B cell (primary cell): ENCODE data around the gene SAP130. TPM values are rescaled to one million over a fixed set of nuclear protein-coding genes. Genes with fewer than 3 reads are reported as not detected.

Experiments
- ATAC-seq: fragments of 200-7000 bp; cut with Tn5 transposase; one replicate; pipeline ENCODE4 v1.10.0; 2021; ENCODE audit warnings: low read depth, mild to moderate bottlenecking, moderate number of reproducible peaks, moderate library complexity
- CTCF ChIA-PET: fragments of 350-600 bp; sonication (Branson Sonifier 250); formaldehyde crosslinking; loops from one replicate; lab custom pipeline; 2021; ENCODE audit warnings: antibody characterized with exemption, inconsistent platforms; lab: Charles Lee
- POLR2A ChIA-PET: fragments of 350-600 bp; sonication (Branson Sonifier 250); formaldehyde crosslinking; loops from one replicate; lab custom pipeline; 2021; ENCODE audit warnings: antibody characterized with exemption; lab: Charles Lee
- DNase-seq: peaks from one replicate; pipeline ENCODE4 v3.0.0; 2013
- H2AFZ ChIP-seq: 2 replicates; pipeline ENCODE4 v1.6.1; 2012; ENCODE audit warnings: mild to moderate bottlenecking, low read depth, low read length; ENCODE audit not compliant: insufficient read depth, poor library complexity, severe bottlenecking
- H3K27ac ChIP-seq, 2 donors: 1 replicate in 1 of 2; 2 replicates in 1 of 2; pipeline ENCODE4 v1.5.1; 2012 to 2013; ENCODE audit warnings: low read length in 2 of 2, mild to moderate bottlenecking in 2 of 2, moderate library complexity in 1 of 2
- H3K27me3 ChIP-seq, 4 experiments: fragments of 200-600 bp in 1 of 4; sonication (generic) in 1 of 4; replicated peaks in 1 of 4; 1 replicate in 2 of 4; 2 replicates in 2 of 4; pipeline versions ENCODE4 v1.6.1 to v1.7.0; 2013 to 2016; ENCODE audit warnings: low read length in 3 of 4, mild to moderate bottlenecking in 2 of 4, mixed read lengths in 1 of 4, moderate library complexity in 1 of 4; ENCODE audit not compliant: insufficient read depth in 4 of 4, control insufficient read depth in 3 of 4; ENCODE audit errors: control extremely low read depth in 1 of 4
- H3K36me3 ChIP-seq, 2 experiments: replicated peaks in 1 of 2; 1 replicate in 1 of 2; 2 replicates in 1 of 2; pipeline versions ENCODE4 v1.6.1 to v1.7.1; 2013; ENCODE audit warnings: low read length in 1 of 2; ENCODE audit not compliant: insufficient read depth in 2 of 2, control insufficient read depth in 1 of 2; ENCODE audit errors: control extremely low read depth in 1 of 2, extremely low read depth in 1 of 2
- H3K4me1 ChIP-seq, 2 donors: fragments of 200-600 bp in 1 of 2; sonication (generic) in 1 of 2; 1 replicate in 1 of 2; 2 replicates in 1 of 2; pipeline versions ENCODE4 v1.5.1 to v1.6.1; 2013 to 2017; ENCODE audit warnings: low read length in 2 of 2; ENCODE audit not compliant: control insufficient read depth in 2 of 2, insufficient read depth in 2 of 2
- H3K4me2 ChIP-seq: replicated peaks from 2 replicates; pipeline ENCODE3; 2012; ENCODE audit warnings: mild to moderate bottlenecking, low read depth, low read length; ENCODE audit not compliant: poor library complexity, severe bottlenecking
- H3K4me3 ChIP-seq, 5 experiments: fragments of 200-600 bp in 1 of 5; sonication (generic) in 1 of 5; 1 replicate in 3 of 5; 2 replicates in 2 of 5; pipeline versions ENCODE4 v1.5.1 to v1.7.0; 2011 to 2016; ENCODE audit warnings: low read length in 4 of 5, mild to moderate bottlenecking in 4 of 5, low read depth in 2 of 5, control low read depth in 1 of 5, moderate library complexity in 1 of 5; ENCODE audit not compliant: insufficient read depth in 1 of 5; ENCODE audit errors: control extremely low read depth in 1 of 5, extremely low read depth in 1 of 5
- H3K79me2 ChIP-seq: fragments of 200-600 bp; sonication (generic); one replicate; pipeline ENCODE4 v1.6.0; 2016; ENCODE audit warnings: low read length; ENCODE audit not compliant: control insufficient read depth, insufficient read depth
- H3K9ac ChIP-seq: fragments of 200-600 bp; sonication (generic); 2 replicates; pipeline ENCODE4 v1.6.1; 2017; ENCODE audit warnings: mild to moderate bottlenecking, low read length, moderate library complexity
- H3K9me3 ChIP-seq, 3 donors: one replicate each; pipeline versions ENCODE4 v1.6.1 to v1.7.1; 2013; ENCODE audit warnings: low read length in 2 of 3; ENCODE audit not compliant: control insufficient read depth in 2 of 3, insufficient read depth in 1 of 3; ENCODE audit errors: control extremely low read depth in 1 of 3
- H4K20me1 ChIP-seq: 2 replicates; pipeline ENCODE4 v1.6.0; 2012; ENCODE audit warnings: mild to moderate bottlenecking, low read length; ENCODE audit not compliant: insufficient read depth, control insufficient read depth, poor library complexity, severe bottlenecking
- H3K27ac Mint-ChIP-seq: one replicate; pipeline ENCODE4 v1.8.0; 2021; ENCODE audit warnings: mixed read lengths
- H3K27me3 Mint-ChIP-seq: one replicate; pipeline ENCODE4 v1.8.0; 2021; ENCODE audit warnings: mixed read lengths
- H3K4me1 Mint-ChIP-seq: one replicate; pipeline ENCODE4 v1.8.0; 2021; ENCODE audit warnings: mixed read lengths
- H3K4me3 Mint-ChIP-seq: one replicate; pipeline ENCODE4 v1.8.0; 2021; ENCODE audit warnings: mixed read lengths
- H3K9me3 Mint-ChIP-seq: one replicate; pipeline ENCODE4 v1.8.0; 2022; ENCODE audit warnings: mixed read lengths; ENCODE audit not compliant: insufficient read depth
- CTCF ChIP-seq: fragments of 200-600 bp; IDR thresholded peaks from one replicate; pipeline ENCODE4 v1.8.0; 2022; ENCODE audit warnings: antibody characterized with exemption, mild to moderate bottlenecking
- EZH2 ChIP-seq: IDR thresholded peaks from 2 replicates; pipeline ENCODE4 v1.6.1; 2012; ENCODE audit warnings: borderline replicate concordance, low read depth, mild to moderate bottlenecking, moderate library complexity, low read length; ENCODE audit not compliant: insufficient read depth, poor library complexity, severe bottlenecking
- WGBS: methylation state at CpG from one replicate; pipeline ENCODE4 v1.1.5; 2013; ENCODE audit warnings: missing lambda C conversion rate; ENCODE audit not compliant: insufficient coverage; 5-methylcytosine and 5-hydroxymethylcytosine counted together
- intact Hi-C: fragments of 100-400 bp; cut with micrococcal nuclease; formaldehyde crosslinking; loops from one replicate; pipeline ENCODE4 v1.10.0; 2022
- polyA plus RNA-seq: library from polyadenylated mRNA; depleted of rRNA; stranded (reverse); fragments of >200 nt; gene quantifications from 2 replicates; pipeline ENCODE4 v1.2.3, GENCODE V29; 2012
- total RNA-seq, 2 donors: library from RNA; stranded (reverse); fragments of 120-200 nt in 1 of 2; gene quantifications; 1 replicate in 1 of 2; 2 replicates in 1 of 2; pipeline versions ENCODE4 v1.2.3 to v1.2.4, GENCODE V29; 2013 to 2022

The SAP130 gene
- total and polyA plus RNA-seq, 2 donors (not counting 1 experiment from before 2014, with no cell fraction given), result 13.4 to 40.1 TPM

- ATAC-seq (no peak), DNase-seq (no peak)
- H3K27me3 ChIP-seq, result no peaks in the 10 kb centered on the region
- no peaks in the 10 kb centered on the region for H3K9me3 ChIP-seq
- no peak for TF ChIP-seq EZH2
- no peak for TF ChIP-seq CTCF
- no peak overlapping the region for H3K4me2 ChIP-seq
- H3K4me3 Mint-ChIP-seq, result no peak overlapping the region
- intact Hi-C loops, result no loop called here
- no peak overlapping the region for H3K9ac ChIP-seq
- no peak overlapping the region for H3K27ac ChIP-seq
- H3K36me3 ChIP-seq, result no peaks in the 10 kb centered on the region
- CTCF ChIA-PET, result no interaction called here
- H3K27me3 Mint-ChIP-seq, result no peaks in the 10 kb centered on the region
- no peaks in the 10 kb centered on the region for H3K9me3 Mint-ChIP-seq
- WGBS, result 95% methylated on average over 3 of the region's 6 CpGs
- no peaks in the 10 kb centered on the region for H3K4me1 Mint-ChIP-seq
- H3K4me3 ChIP-seq, result no peak overlapping the region
- H3K4me1 ChIP-seq, result no peaks in the 10 kb centered on the region
- H3K79me2 ChIP-seq, result no peaks in the 10 kb centered on the region
- no peak overlapping the region for H3K27ac Mint-ChIP-seq
- POLR2A ChIA-PET, result no interaction called here
- H4K20me1 ChIP-seq, result no peaks in the 10 kb centered on the region
- no peak overlapping the region for H2AFZ ChIP-seq
These were observed 92.5 kb downstream of the SAP130 start for GRCh38 chr2:127935337-127935736.

GRCh38 chr2:127932199-127932876, 95.5 kb downstream of the SAP130 start:
- Histone ChIP-seq H2AFZ (no peak overlapping the region), H3K27me3 (no peaks in the 10 kb centered on the region), H3K27ac (no peak overlapping the region), H3K36me3 (no peaks in the 10 kb centered on the region), H3K4me1 (no peaks in the 10 kb centered on the region), H3K9me3 (no peaks in the 10 kb centered on the region), H3K4me3 (no peak overlapping the region), H3K9ac (no peak overlapping the region), H3K4me2 (no peak overlapping the region), H4K20me1 (no peaks in the 10 kb centered on the region), H3K79me2 (no peaks in the 10 kb centered on the region)
- no peak overlapping the region for H3K4me3 Mint-ChIP-seq
- H3K27me3 Mint-ChIP-seq, result no peaks in the 10 kb centered on the region
- POLR2A ChIA-PET, result no interaction called here
- DNase-seq, result no peak
- H3K4me1 Mint-ChIP-seq, result no peaks in the 10 kb centered on the region
- CTCF ChIA-PET, result no interaction called here
- no peak overlapping the region for H3K27ac Mint-ChIP-seq
- WGBS, result 86% methylated on average over 1 of the region's 7 CpGs
- TF ChIP-seq CTCF, result no peak
- TF ChIP-seq EZH2, result no peak
- no peak for ATAC-seq
- intact Hi-C loops, result no loop called here
- no peaks in the 10 kb centered on the region for H3K9me3 Mint-ChIP-seq
